ENCODE data around the gene SELE.

DNA sequence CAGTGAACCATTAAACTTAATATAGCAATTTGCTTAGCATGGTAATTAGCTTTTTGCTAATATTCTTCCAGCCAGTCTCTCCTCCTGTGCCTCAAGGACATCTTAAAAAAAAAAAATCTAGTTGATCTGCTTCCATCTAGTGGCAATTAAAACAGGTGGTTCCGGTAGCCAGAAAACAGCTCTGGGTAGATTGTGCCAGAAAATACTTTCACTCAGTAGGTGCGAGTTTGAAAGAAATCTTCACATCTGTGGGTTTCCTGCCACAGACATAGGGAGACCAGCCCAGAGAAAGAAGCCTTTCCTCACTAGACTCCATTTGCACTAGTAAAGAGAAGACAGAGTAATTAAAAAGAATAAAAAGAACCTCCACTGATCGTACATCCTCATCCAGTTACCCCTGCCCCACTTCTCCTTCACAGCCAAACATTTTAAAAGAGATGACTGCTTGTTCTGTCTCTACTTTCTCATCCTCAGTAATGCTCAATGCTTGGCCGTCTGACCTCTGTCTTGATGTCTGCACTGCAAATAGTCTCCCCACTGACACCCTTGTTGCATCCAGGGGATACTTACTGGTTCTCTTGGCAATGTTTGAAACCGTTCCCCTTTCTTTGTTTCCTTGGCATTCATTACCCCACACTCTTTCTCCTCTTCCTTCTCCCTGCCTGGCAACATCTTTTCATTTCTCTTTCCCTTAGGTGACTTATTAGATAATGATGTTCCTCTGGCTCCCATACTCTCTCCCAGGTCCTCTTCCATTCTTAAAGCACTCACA lies 39.4 kb downstream of the SELE start:
- no peak for TF ChIP-seq CSDC2 (CRISPR knock-in tag; IDR thresholded peaks at IDR 0.05)
- no peak for TF ChIP-seq SNAI2 (CRISPR knock-in tag; IDR thresholded peaks at IDR 0.05)
- no peak for TF ChIP-seq GLIS3 (CRISPR knock-in tag; IDR thresholded peaks at IDR 0.05)
- no peak for TF ChIP-seq ZC3H10 (CRISPR knock-in tag; IDR thresholded peaks at IDR 0.05)
- no peak for TF ChIP-seq TOX (CRISPR knock-in tag; IDR thresholded peaks at IDR 0.05; ENCODE audit: borderline replicate concordance)
- TF ChIP-seq ZNF8 (CRISPR knock-in tag; IDR thresholded peaks at IDR 0.05), result no peak
- no peak for TF ChIP-seq ARNTL (CRISPR knock-in tag; IDR thresholded peaks at IDR 0.05; ENCODE audit: borderline replicate concordance, low read depth)
- no peak for TF ChIP-seq OSR1 (CRISPR knock-in tag; IDR thresholded peaks at IDR 0.05)
- TF ChIP-seq, protein P1, sequence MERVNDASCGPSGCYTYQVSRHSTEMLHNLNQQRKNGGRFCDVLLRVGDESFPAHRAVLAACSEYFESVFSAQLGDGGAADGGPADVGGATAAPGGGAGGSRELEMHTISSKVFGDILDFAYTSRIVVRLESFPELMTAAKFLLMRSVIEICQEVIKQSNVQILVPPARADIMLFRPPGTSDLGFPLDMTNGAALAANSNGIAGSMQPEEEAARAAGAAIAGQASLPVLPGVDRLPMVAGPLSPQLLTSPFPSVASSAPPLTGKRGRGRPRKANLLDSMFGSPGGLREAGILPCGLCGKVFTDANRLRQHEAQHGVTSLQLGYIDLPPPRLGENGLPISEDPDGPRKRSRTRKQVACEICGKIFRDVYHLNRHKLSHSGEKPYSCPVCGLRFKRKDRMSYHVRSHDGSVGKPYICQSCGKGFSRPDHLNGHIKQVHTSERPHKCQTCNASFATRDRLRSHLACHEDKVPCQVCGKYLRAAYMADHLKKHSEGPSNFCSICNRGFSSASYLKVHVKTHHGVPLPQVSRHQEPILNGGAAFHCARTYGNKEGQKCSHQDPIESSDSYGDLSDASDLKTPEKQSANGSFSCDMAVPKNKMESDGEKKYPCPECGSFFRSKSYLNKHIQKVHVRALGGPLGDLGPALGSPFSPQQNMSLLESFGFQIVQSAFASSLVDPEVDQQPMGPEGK (CRISPR knock-in tag; IDR thresholded peaks at IDR 0.05; ENCODE audit: borderline replicate concordance), result no peak
- no peak for TF ChIP-seq TSHZ2 (CRISPR knock-in tag; IDR thresholded peaks at IDR 0.05)
- TF ChIP-seq ZFP3 (CRISPR knock-in tag; IDR thresholded peaks at IDR 0.05), result no peak
- no peak for TF ChIP-seq PPARA (CRISPR knock-in tag; IDR thresholded peaks at IDR 0.05; ENCODE audit: borderline replicate concordance)
- no peak for TF ChIP-seq RARB (CRISPR knock-in tag; IDR thresholded peaks at IDR 0.05)
